K562 (cell line): Measurements from ENCODE around the gene SVIL. TPM values are rescaled to one million over a fixed set of nuclear protein-coding genes. Genes with fewer than 3 reads are reported as not detected.
"Not testable (repeated sequence)": the region's sequence is repeated elsewhere in the genome, so short reads cannot be mapped to it uniquely, and the experiment has no call there.

Source experiments
- ATAC-seq: fragments of 200-7000 bp; cut with Tn5 transposase; 3 replicates; pipeline ENCODE4 v1.9.1; 2020; ENCODE audit warnings: moderate library complexity
- BruUV-seq: library from RNA; stranded (reverse); fragments of 400-500 nt; replicated peaks from 2 replicates; lab custom pipeline; 2021; lab: Mats Ljungman, UMichigan
- CTCF ChIA-PET: fragments of 300-600 bp; formaldehyde crosslinking; extraction: SDS; loops from one replicate; lab custom pipeline; 2021; ENCODE audit warnings: low intra/inter-chr PET ratio; lab: Yijun Ruan, JAX
- POLR2A ChIA-PET: fragments of 300-600, 350-650 bp; sonication (Branson Sonifier 250); formaldehyde crosslinking; extraction: SDS; loops from one replicate; lab custom pipeline; 2021; ENCODE audit warnings: antibody characterized with exemption, inconsistent platforms; lab: Yijun Ruan, JAX
- DNase-seq, 4 experiments: peaks; one replicate each; pipeline versions ENCODE4 v3.0.0 to v3.0.0-alpha.2; 2011 to 2018; ENCODE audit warnings: low spot score in 3 of 4, mixed read lengths in 3 of 4; ENCODE audit errors: extremely low read depth in 1 of 4
- FAIRE-seq: peaks from 2 replicates; lab custom pipeline; 2011; peaks lifted over from hg19 to GRCh38; lab: Jason Lieb, UNC
- H2AFZ ChIP-seq: 2 replicates; pipeline ENCODE4 v1.6.0; 2011; ENCODE audit warnings: low read depth, low read length, control low read depth, inconsistent platforms
- H3K27ac ChIP-seq: fragments of 200-600 bp; 3 replicates; pipeline ENCODE4 v1.8.0; 2011; ENCODE audit warnings: low read depth, mild to moderate bottlenecking, control low read depth, inconsistent platforms, low read length, moderate library complexity, mixed read lengths; ENCODE audit errors: extremely low read depth
- H3K27me3 ChIP-seq, 2 experiments: fragments of 300-600 bp in 1 of 2; 2 replicates in 1 of 2; 3 replicates in 1 of 2; pipeline versions ENCODE4 v1.6.0 to v1.8.0; 2011; ENCODE audit warnings: inconsistent platforms in 2 of 2, low read length in 2 of 2, mild to moderate bottlenecking in 1 of 2, mixed read lengths in 1 of 2, moderate library complexity in 1 of 2; ENCODE audit not compliant: control insufficient read depth in 2 of 2, insufficient read depth in 2 of 2
- H3K36me3 ChIP-seq: fragments of 300-600 bp; 3 replicates; pipeline ENCODE4 v1.8.0; 2011; ENCODE audit warnings: mild to moderate bottlenecking, low read length, inconsistent platforms; ENCODE audit not compliant: control insufficient read depth, insufficient read depth
- H3K4me1 ChIP-seq, 2 experiments: fragments of 200-600 bp in 1 of 2; replicated peaks in 1 of 2; 2 replicates in 1 of 2; 3 replicates in 1 of 2; pipeline versions ENCODE4 v1.5.1 to v1.8.0; 2011; ENCODE audit warnings: inconsistent platforms in 2 of 2, low read length in 2 of 2, mild to moderate bottlenecking in 1 of 2, mixed read lengths in 1 of 2, moderate library complexity in 1 of 2; ENCODE audit not compliant: control insufficient read depth in 2 of 2, insufficient read depth in 2 of 2
- H3K4me2 ChIP-seq: 2 replicates; pipeline ENCODE4 v1.6.1; 2011; ENCODE audit warnings: low read length, control low read depth, inconsistent platforms, mixed read lengths; ENCODE audit not compliant: insufficient read depth
- H3K4me3 ChIP-seq: fragments of 200-600 bp; sonication (generic), shearing (Covaris generic); 2 replicates; pipeline ENCODE4 v1.5.1; 2016; ENCODE audit warnings: control low read depth, inconsistent platforms
- H3K79me2 ChIP-seq: fragments of 200-600 bp; 3 replicates; pipeline ENCODE4 v1.8.0; 2011; ENCODE audit warnings: low read length, inconsistent platforms; ENCODE audit not compliant: control insufficient read depth, insufficient read depth
- H3K9ac ChIP-seq, 2 experiments: 2 replicates each; pipeline versions ENCODE4 v1.6.0 to v1.6.1; 2011; ENCODE audit warnings: low read depth in 2 of 2, low read length in 2 of 2, control low read depth in 1 of 2, inconsistent platforms in 1 of 2, mild to moderate bottlenecking in 1 of 2, mixed read lengths in 1 of 2; ENCODE audit not compliant: insufficient read depth in 1 of 2
- H3K9me1 ChIP-seq: one replicate; pipeline ENCODE4 v1.6.0; 2011; ENCODE audit warnings: inconsistent platforms, mild to moderate bottlenecking, low read length, moderate library complexity; ENCODE audit not compliant: control insufficient read depth, insufficient read depth
- H3K9me3 ChIP-seq: replicated peaks from 2 replicates; pipeline ENCODE4 v1.5.1; 2011; ENCODE audit warnings: low read depth, low read length, inconsistent platforms; ENCODE audit not compliant: control insufficient read depth, insufficient read depth
- H4K20me1 ChIP-seq: replicated peaks from 2 replicates; pipeline ENCODE4 v1.6.1; 2011; ENCODE audit warnings: low read length, inconsistent platforms, mixed read lengths; ENCODE audit not compliant: control insufficient read depth, insufficient read depth
- WGBS: fragments of 100-300 bp; shearing (Covaris generic); methylation state at CpG from one replicate; pipeline ENCODE4 v1.1.6; 2016; ENCODE audit warnings: low coverage, mixed read lengths; ENCODE audit not compliant: insufficient coverage; ENCODE audit errors: missing lambda C conversion rate; 5-methylcytosine and 5-hydroxymethylcytosine counted together
- in situ Hi-C: fragments of 300-500 bp; cut with MboI; formaldehyde crosslinking; loops from 4 replicates; pipeline ENCODE4 v1.15.0; 2018; ENCODE audit warnings: inconsistent platforms, mixed read lengths
- intact Hi-C: fragments of 100-400 bp; cut with micrococcal nuclease; formaldehyde crosslinking; loops from 2 replicates; pipeline ENCODE4 v1.14.2; 2022
- polyA plus RNA-seq, 8 experiments: library from polyadenylated mRNA; depleted of rRNA in 4 of 8; stranded (reverse) in 5 of 8; unstranded in 3 of 8; fragments of >200 nt; fragmentation: Nextera tagmentation in 2 of 8; fragmentation: Illumina TruSeq in 1 of 8; extraction: Ambion mirVana in 2 of 8; extraction: Trizol in 1 of 8; gene quantifications; 2 replicates each; pipeline versions ENCODE4 v1.2.1 to v1.2.3, GENCODE V29; 2011 to 2014; ENCODE audit warnings: inconsistent platforms in 1 of 8, missing spikeins in 1 of 8
- total RNA-seq, 7 experiments: library from RNA; depleted of rRNA in 6 of 7; stranded (reverse); fragments of >200 nt in 6 of 7; fragmentation: Illumina TruSeq in 2 of 7; extraction: Trizol in 2 of 7; gene quantifications; 2 replicates each; pipeline versions ENCODE4 v1.2.1 to v1.2.3, GENCODE V29; 2011 to 2021; ENCODE audit warnings: low replicate concordance in 1 of 7

Gene SVIL
- total and polyA plus RNA-seq, 9 of the 15 experiments (the other 6 are each of a cell fraction or from before 2014, with no cell fraction given), result under 0.01 to 0.18 (median 0.05) TPM; not detected in 3

GRCh38 chr10:29574212-29575097 lies 60.3 kb downstream of the SVIL start:
- FAIRE-seq, H3K27me3 ChIP-seq, H3K9ac ChIP-seq, DNase-seq, intact Hi-C loops, ATAC-seq, H3K9me3 ChIP-seq, H3K9me1 ChIP-seq, POLR2A ChIA-PET, H3K4me3 ChIP-seq, H3K4me1 ChIP-seq, H3K27ac ChIP-seq, CTCF ChIA-PET, H3K36me3 ChIP-seq, BruUV-seq, in situ Hi-C loops, H4K20me1 ChIP-seq, H2AFZ ChIP-seq, H3K4me2 ChIP-seq, H3K79me2 ChIP-seq: not testable (repeated sequence)
- under 1% methylated on average over 8 of the region's 10 CpGs for WGBS

- not testable (repeated sequence) for H3K27ac ChIP-seq
Observed at GRCh38 chr10:29570248-29570647, 64.5 kb downstream of the SVIL start.

More at GRCh38 chr10:29570248-29570647, 64.5 kb downstream of the SVIL start:
- H3K36me3 ChIP-seq, H3K4me1 ChIP-seq, H3K79me2 ChIP-seq, DNase-seq, H2AFZ ChIP-seq, H4K20me1 ChIP-seq, H3K4me2 ChIP-seq, POLR2A ChIA-PET, BruUV-seq, H3K9me1 ChIP-seq, ATAC-seq, H3K9ac ChIP-seq, in situ Hi-C loops, CTCF ChIA-PET, H3K4me3 ChIP-seq, H3K9me3 ChIP-seq, intact Hi-C loops, H3K27me3 ChIP-seq: not testable (repeated sequence)
- 0% methylated on average over 2 of the region's 2 CpGs for WGBS
- peak; percentile 29 for FAIRE-seq
